ENCODE data around the gene PTCD2. TPM values are rescaled to one million over a fixed set of nuclear protein-coding genes. Genes with fewer than 3 reads are reported as not detected.

PTCD2 gene
- total and polyA plus RNA-seq, 2 donors (not counting 3 experiments of a cell fraction or from before 2014, with no cell fraction given) = 4.3 to 6.7 TPM

GRCh38 chr5:72407078-72407477 lies 86.9 kb downstream of the PTCD2 start:
- DNase-seq (ENCODE audit: low read depth, low spot score) (no peak), FAIRE-seq (no peak)
- Histone ChIP-seq H3K9me1 (replicated peaks; ENCODE audit: control insufficient read depth, extremely low read depth, insufficient read depth, low read length) (no peaks in the 10 kb centered on the region), H3K9ac (replicated peaks; ENCODE audit: extremely low read depth, insufficient read depth, low read length) (no peak overlapping the region), H3K79me2 (ENCODE audit: control insufficient read depth, insufficient read depth, low read length) (no peaks in the 10 kb centered on the region), H3K27ac (ENCODE audit: insufficient read depth, low read depth, low read length) (no peak overlapping the region), H3K4me3 (replicated peaks in 1 of 3; ENCODE audit: insufficient read depth in 1 of 3, low read depth in 1 of 3, low read length in 3 of 3) (no peak overlapping the region), H3K36me3 (ENCODE audit: control insufficient read depth in 2 of 2, extremely low read depth in 1 of 2, insufficient read depth in 2 of 2, low read length in 2 of 2) (no peaks in the 10 kb centered on the region), H2AFZ (ENCODE audit: low read depth, low read length) (no peak overlapping the region), H3K27me3 (ENCODE audit: control insufficient read depth in 2 of 2, insufficient read depth in 2 of 2, low read length in 2 of 2) (no peaks in the 10 kb centered on the region), H3K9me3 (replicated peaks; ENCODE audit: control insufficient read depth, insufficient read depth, low read length) (no peaks in the 10 kb centered on the region), H3K4me1 (ENCODE audit: control insufficient read depth, extremely low read depth, insufficient read depth, low read length) (no peaks in the 10 kb centered on the region), H4K20me1 (replicated peaks; ENCODE audit: control insufficient read depth, extremely low read depth, insufficient read depth, low read length) (no peaks in the 10 kb centered on the region), H3K4me2 (ENCODE audit: insufficient read depth, low read length) (no peak overlapping the region)
- no TSS peak for BruUV-seq (replicated peaks)
- POLR2A ChIA-PET = no interaction called here
- CTCF ChIA-PET = interaction anchor here (0.6 to 3.6 kb wide), 4 partner anchors 13 to 51 kb away, joined by 3 to 11 read pairs (median 4); no protein-coding TSS in a partner anchor
- intact Hi-C loops (cut with micrococcal nuclease) (no loop called here), dilution Hi-C loops (cut with MboI; ENCODE audit: extremely low pct_ligation_motif_present, low sequenced_read_pairs) (no loop called here)
- TF ChIP-seq POLR2AphosphoS5 (IDR thresholded peaks at IDR 0.05; ENCODE audit: insufficient read depth, low read depth, low read length) (no peak), GATA2 (IDR thresholded peaks at IDR 0.05; ENCODE audit: insufficient read depth, insufficient read length, low read depth, low read length) (no peak), CTCF (IDR thresholded peaks at IDR 0.05; ENCODE audit: extremely low read depth in 1 of 2, insufficient read depth in 1 of 2, low read depth in 1 of 2, low read length in 2 of 2) (no peak), JUN (IDR thresholded peaks at IDR 0.05; ENCODE audit: borderline replicate concordance, insufficient read depth, insufficient read length, low read depth) (no peak)

- FAIRE-seq (no peak), DNase-seq (ENCODE audit: low read depth, low spot score) (no peak)
- POLR2A ChIA-PET = no interaction called here
- H2AFZ ChIP-seq (ENCODE audit: low read depth, low read length) = no peak overlapping the region
- no peak overlapping the region for H3K27ac ChIP-seq (ENCODE audit: insufficient read depth, low read depth, low read length)
- CTCF ChIA-PET = interaction anchor here (3.6 kb wide), 1 partner anchor 41 kb away, joined by 11 read pairs; no protein-coding TSS in a partner anchor
- H3K9me3 ChIP-seq (replicated peaks; ENCODE audit: control insufficient read depth, insufficient read depth, low read length) = no peaks in the 10 kb centered on the region
- H3K4me3 ChIP-seq (replicated peaks in 1 of 3; ENCODE audit: insufficient read depth in 1 of 3, low read depth in 1 of 3, low read length in 3 of 3) = no peak overlapping the region
- H3K4me1 ChIP-seq (ENCODE audit: control insufficient read depth, extremely low read depth, insufficient read depth, low read length) = no peaks in the 10 kb centered on the region
- H3K27me3 ChIP-seq (ENCODE audit: control insufficient read depth in 2 of 2, insufficient read depth in 2 of 2, low read length in 2 of 2) = no peaks in the 10 kb centered on the region
- H3K9ac ChIP-seq (replicated peaks; ENCODE audit: extremely low read depth, insufficient read depth, low read length) = no peak overlapping the region
- H3K4me2 ChIP-seq (ENCODE audit: insufficient read depth, low read length) = no peak overlapping the region
- dilution Hi-C loops (cut with MboI; ENCODE audit: extremely low pct_ligation_motif_present, low sequenced_read_pairs) (no loop called here), intact Hi-C loops (cut with micrococcal nuclease) (no loop called here)
- no peak for TF ChIP-seq GATA2 (IDR thresholded peaks at IDR 0.05; ENCODE audit: insufficient read depth, insufficient read length, low read depth, low read length)
- TF ChIP-seq POLR2A (IDR thresholded peaks at IDR 0.05; ENCODE audit: low read depth, low read length) = no peak
- H4K20me1 ChIP-seq (replicated peaks; ENCODE audit: control insufficient read depth, extremely low read depth, insufficient read depth, low read length) = no peaks in the 10 kb centered on the region
- H3K79me2 ChIP-seq (ENCODE audit: control insufficient read depth, insufficient read depth, low read length) = no peaks in the 10 kb centered on the region
- no peaks in the 10 kb centered on the region for H3K9me1 ChIP-seq (replicated peaks; ENCODE audit: control insufficient read depth, extremely low read depth, insufficient read depth, low read length)
- no peaks in the 10 kb centered on the region for H3K36me3 ChIP-seq (ENCODE audit: control insufficient read depth in 2 of 2, extremely low read depth in 1 of 2, insufficient read depth in 2 of 2, low read length in 2 of 2)
- no TSS peak for BruUV-seq (replicated peaks)
Measured at GRCh38 chr5:72407541-72407940, 87.4 kb downstream of the PTCD2 start.
